Progenitor cell of endocrine pancreas (in vitro differentiated cells): Measurements from ENCODE around the gene CDH23. TPM values are rescaled to one million over a fixed set of nuclear protein-coding genes. Genes with fewer than 3 reads are reported as not detected.

Experiments used
- DNase-seq: peaks from one replicate; pipeline ENCODE4 v3.0.0; 2021; ENCODE audit warnings: low spot score; ENCODE audit not compliant: unreplicated experiment
- H3K27ac Mint-ChIP-seq: 2 replicates; pipeline ENCODE4 v1.8.0; 2021; ENCODE audit warnings: mild to moderate bottlenecking, moderate library complexity, mixed read lengths
- H3K27me3 Mint-ChIP-seq: 2 replicates; pipeline ENCODE4 v1.8.0; 2021; ENCODE audit warnings: mixed read lengths
- H3K36me3 Mint-ChIP-seq: 2 replicates; pipeline ENCODE4 v1.8.0; 2022; ENCODE audit warnings: mixed read lengths; ENCODE audit not compliant: insufficient read depth
- H3K4me1 Mint-ChIP-seq: 2 replicates; pipeline ENCODE4 v1.8.0; 2021; ENCODE audit warnings: low read depth, mixed read lengths
- H3K4me3 Mint-ChIP-seq: 2 replicates; pipeline ENCODE4 v1.8.0; 2021; ENCODE audit warnings: low read depth, mild to moderate bottlenecking, moderate library complexity, mixed read lengths
- H3K9me3 Mint-ChIP-seq: 2 replicates; pipeline ENCODE4 v1.8.0; 2021; ENCODE audit warnings: low read depth, mixed read lengths
- total RNA-seq: library from RNA; stranded (reverse); gene quantifications from 2 replicates; pipeline ENCODE4 v1.2.1, GENCODE V29; 2021
- TF ChIP-seq, protein P1 (sequence below): fragments of 200-600 bp; sonication (generic); IDR thresholded peaks from one replicate; pipeline ENCODE4 v1.5.0; 2021; ENCODE audit warnings: antibody characterized with exemption, mild to moderate bottlenecking; ENCODE audit not compliant: unreplicated experiment

Gene CDH23
- total RNA-seq, 1 donor from 2014 or later = 0.43 TPM

DNA sequence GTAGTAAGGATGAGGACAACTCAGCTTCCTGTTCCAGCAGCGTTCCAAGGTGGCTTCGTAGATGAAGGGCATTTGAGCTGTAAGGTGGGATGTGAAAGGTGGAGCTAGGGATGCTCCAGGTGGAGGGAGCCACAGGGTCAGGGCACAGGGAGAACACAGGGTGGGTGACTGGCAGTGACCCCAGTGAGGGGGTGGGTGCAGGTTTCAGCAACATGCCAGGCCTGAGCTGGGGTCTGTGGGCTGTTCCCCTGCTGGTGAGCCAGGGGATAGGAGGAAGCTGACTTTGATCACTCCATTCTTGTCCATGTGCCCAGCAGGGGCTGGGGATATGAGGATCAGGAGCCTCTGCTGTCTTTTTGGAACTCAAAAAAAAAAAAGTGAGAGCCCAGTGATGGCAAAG, 33.2 kb downstream of the CDH23 start:
- TF ChIP-seq, protein P1, sequence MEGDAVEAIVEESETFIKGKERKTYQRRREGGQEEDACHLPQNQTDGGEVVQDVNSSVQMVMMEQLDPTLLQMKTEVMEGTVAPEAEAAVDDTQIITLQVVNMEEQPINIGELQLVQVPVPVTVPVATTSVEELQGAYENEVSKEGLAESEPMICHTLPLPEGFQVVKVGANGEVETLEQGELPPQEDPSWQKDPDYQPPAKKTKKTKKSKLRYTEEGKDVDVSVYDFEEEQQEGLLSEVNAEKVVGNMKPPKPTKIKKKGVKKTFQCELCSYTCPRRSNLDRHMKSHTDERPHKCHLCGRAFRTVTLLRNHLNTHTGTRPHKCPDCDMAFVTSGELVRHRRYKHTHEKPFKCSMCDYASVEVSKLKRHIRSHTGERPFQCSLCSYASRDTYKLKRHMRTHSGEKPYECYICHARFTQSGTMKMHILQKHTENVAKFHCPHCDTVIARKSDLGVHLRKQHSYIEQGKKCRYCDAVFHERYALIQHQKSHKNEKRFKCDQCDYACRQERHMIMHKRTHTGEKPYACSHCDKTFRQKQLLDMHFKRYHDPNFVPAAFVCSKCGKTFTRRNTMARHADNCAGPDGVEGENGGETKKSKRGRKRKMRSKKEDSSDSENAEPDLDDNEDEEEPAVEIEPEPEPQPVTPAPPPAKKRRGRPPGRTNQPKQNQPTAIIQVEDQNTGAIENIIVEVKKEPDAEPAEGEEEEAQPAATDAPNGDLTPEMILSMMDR = peak; percentile 48

DNA sequence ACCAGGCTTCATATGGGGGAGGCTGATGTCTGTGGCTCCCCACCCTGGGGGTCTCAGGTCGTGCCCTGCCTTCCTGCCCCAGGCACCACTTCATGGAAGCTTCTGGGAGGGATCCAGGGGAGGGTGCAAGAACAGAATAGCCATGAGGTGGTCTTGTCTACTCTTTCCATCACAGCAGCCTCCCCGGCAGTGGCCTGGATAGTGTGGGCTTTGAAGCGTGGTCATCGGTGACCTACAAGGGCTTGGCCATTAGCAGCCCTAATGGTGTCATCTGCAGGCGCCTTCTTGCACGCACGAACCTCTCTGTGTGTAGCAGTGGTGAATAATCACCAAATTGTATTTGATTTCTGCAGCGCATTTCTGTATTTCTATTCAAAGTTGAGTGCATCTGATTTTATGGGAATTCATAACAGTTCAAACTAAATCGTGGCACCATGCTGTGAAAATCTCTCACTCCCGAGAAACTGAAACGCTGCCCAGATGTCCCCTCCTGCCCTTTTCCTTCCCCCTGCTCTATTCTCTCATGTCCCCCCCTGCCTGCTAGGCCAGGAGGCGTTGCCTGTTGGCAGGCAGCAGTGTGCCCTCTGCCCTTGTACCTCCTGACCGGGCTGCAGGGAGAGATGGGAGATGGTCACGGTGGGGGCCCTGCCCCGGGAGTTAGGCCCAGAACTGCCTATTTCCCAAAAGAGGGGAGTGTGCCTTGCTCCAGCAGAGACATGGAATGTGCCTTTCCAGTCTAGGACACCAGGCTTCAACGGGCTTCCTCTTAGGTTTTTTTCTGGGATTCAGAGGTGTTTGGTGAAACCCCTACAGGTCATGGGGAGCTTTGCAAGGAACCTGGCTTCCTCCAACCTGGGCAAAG, 34.8 kb downstream of the CDH23 start:
- DNase-seq = no peak
- H3K9me3 Mint-ChIP-seq = no peaks in the 10 kb centered on the region
- H3K4me3 Mint-ChIP-seq = no peak overlapping the region
- no peaks in the 10 kb centered on the region for H3K36me3 Mint-ChIP-seq
- H3K4me1 Mint-ChIP-seq = no peaks in the 10 kb centered on the region
- no peak overlapping the region for H3K27ac Mint-ChIP-seq
- H3K27me3 Mint-ChIP-seq = peaks cover 16% of the 10 kb centered on the region
- TF ChIP-seq, protein P1 = peak; percentile 28

More for the DNA sequence above, 33.2 kb downstream of the CDH23 start:
- Mint-ChIP-seq H3K36me3 (no peaks in the 10 kb centered on the region), H3K4me3 (no peak overlapping the region), H3K4me1 (no peaks in the 10 kb centered on the region), H3K27me3 (peaks cover 22% of the 10 kb centered on the region), H3K9me3 (no peaks in the 10 kb centered on the region), H3K27ac (no peak overlapping the region)
- no peak for DNase-seq

DNA sequence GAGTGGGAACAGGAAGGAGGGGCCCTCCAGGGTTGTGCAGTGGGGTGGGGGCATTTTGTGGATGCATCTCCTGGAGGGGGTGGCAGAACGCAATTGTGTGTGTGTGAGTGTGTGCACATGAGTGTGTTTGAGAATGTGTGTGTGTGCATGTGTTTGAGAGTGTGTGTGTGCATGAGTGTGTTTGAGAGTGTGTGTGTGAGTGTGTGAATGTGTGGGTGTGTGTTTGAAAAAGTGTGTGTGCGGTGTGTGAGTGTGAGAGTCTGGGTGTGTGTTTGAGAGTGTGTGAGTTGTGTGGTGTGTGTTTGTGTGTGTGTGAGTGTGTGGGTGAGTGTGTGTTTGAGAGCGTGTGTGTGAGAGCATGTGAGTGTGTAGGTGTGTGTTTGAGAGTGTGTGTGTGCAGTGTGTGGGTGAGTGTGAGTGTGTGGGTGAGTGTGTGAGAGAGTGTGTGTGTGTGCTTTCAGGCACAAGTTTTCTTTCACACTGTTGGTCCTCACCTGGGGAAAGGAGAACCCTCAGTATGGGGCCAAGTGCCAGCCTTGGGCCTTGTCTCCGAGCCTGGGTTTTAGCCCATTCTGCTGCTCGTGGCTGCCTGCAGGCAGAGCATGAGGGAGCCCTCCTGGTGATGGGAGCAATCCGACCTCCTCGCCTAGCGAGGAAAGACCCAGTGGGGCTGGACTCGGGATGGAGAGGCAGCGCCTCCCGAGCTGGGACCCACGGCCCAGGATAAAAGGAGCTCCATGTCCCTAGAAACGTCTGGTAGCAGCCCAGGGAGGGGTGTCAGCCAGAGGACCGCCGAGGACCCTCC, 35.6 kb downstream of the CDH23 start:
- DNase-seq = no peak
- no peak overlapping the region for H3K4me3 Mint-ChIP-seq
- TF ChIP-seq, protein P1 = no peak
- H3K27ac Mint-ChIP-seq = no peak overlapping the region
- peaks cover 16% of the 10 kb centered on the region for H3K27me3 Mint-ChIP-seq
- no peaks in the 10 kb centered on the region for H3K4me1 Mint-ChIP-seq
- H3K9me3 Mint-ChIP-seq = no peaks in the 10 kb centered on the region
- H3K36me3 Mint-ChIP-seq = no peaks in the 10 kb centered on the region

DNA sequence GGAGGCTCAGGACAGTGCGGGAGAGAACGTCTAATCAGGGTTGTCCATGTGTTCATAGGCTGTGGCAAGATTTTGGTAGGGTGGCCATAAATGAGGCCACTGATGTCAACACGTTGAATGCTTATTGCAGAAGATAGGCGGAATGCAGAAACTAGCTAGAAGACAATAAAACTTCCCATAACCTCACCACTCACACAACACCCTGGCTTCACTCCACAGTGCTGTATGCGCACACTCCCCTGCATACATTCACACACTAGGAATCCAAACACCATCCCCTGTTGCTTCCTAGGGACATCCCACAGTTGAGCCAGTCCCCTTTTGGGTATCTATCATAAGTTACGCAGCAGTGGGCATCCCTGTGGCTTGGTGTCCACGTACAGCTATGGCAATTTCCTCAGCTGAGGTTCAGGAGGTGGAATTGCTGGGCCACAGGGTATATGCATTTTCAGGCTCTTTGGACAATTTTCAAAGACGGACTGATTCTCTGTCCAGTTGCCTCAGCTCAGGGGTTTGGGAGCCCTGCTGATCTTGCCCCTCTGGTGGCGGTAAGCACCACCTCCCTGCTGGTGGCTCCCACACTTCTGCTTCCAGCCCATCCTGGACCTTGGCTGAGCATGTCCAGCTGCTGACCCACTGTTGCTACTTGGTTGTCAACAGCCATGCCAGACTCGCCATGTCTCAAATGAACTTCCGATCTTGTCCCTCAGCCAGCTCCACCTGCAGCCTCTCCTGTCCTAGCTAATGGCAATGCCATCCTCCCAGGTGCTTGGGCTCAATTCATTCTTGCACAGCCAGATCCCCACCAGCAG, 36.4 kb downstream of the CDH23 start:
- TF ChIP-seq, protein P1 = no peak
- no peak for DNase-seq
- H3K27ac Mint-ChIP-seq = no peak overlapping the region

More for the DNA sequence above, 36.4 kb downstream of the CDH23 start:
- H3K4me3 Mint-ChIP-seq = no peak overlapping the region
- H3K36me3 Mint-ChIP-seq = no peaks in the 10 kb centered on the region
- no peaks in the 10 kb centered on the region for H3K9me3 Mint-ChIP-seq
- no peaks in the 10 kb centered on the region for H3K4me1 Mint-ChIP-seq
- peaks cover 16% of the 10 kb centered on the region for H3K27me3 Mint-ChIP-seq
